H1 (cell line): Measurements from ENCODE around the gene KCNE3. TPM values are rescaled to one million over a fixed set of nuclear protein-coding genes. Genes with fewer than 3 reads are reported as not detected.

Experiments
- CTCF ChIA-PET: fragments of 300-600 bp; sonication (Branson Sonifier 250); formaldehyde crosslinking; loops from one replicate; lab custom pipeline; 2021; ENCODE audit not compliant: partially characterized antibody; lab: Charles Lee
- POLR2A ChIA-PET: fragments of 300-600 bp; sonication (Branson Sonifier 250); formaldehyde crosslinking; loops from one replicate; lab custom pipeline; 2021; ENCODE audit warnings: inconsistent platforms; ENCODE audit not compliant: partially characterized antibody; lab: Charles Lee
- DNase-seq, 2 experiments: peaks; one replicate each; pipeline versions ENCODE4 v3.0.0 to v3.0.0-alpha.2; 2010 to 2022; ENCODE audit warnings: low spot score in 2 of 2, low read depth in 1 of 2, mixed read lengths in 1 of 2
- FAIRE-seq: peaks from 2 replicates; lab custom pipeline; 2011; peaks lifted over from hg19 to GRCh38; lab: Jason Lieb, UNC
- H2AFZ ChIP-seq: 2 replicates; pipeline ENCODE4 v1.8.1; 2012; ENCODE audit warnings: low read length, inconsistent platforms
- H2AK5ac ChIP-seq: 2 replicates; pipeline ENCODE4 v1.6.1; 2013; ENCODE audit warnings: low read depth, low read length
- H2BK120ac ChIP-seq: replicated peaks from 2 replicates; pipeline ENCODE3; 2013; ENCODE audit warnings: low read depth, low read length, inconsistent platforms
- H2BK12ac ChIP-seq: 2 replicates; pipeline ENCODE4 v1.6.1; 2013; ENCODE audit warnings: low read depth, low read length
- H2BK15ac ChIP-seq: 2 replicates; pipeline ENCODE4 v1.6.1; 2013; ENCODE audit warnings: low read length
- H2BK20ac ChIP-seq: 2 replicates; pipeline ENCODE4 v1.6.1; 2013; ENCODE audit warnings: low read length
- H2BK5ac ChIP-seq: 2 replicates; pipeline ENCODE4 v1.6.1; 2013; ENCODE audit warnings: low read depth, low read length
- H3K14ac ChIP-seq: 2 replicates; pipeline ENCODE4 v1.6.1; 2013; ENCODE audit warnings: inconsistent platforms; ENCODE audit not compliant: insufficient read length
- H3K18ac ChIP-seq: 2 replicates; pipeline ENCODE4 v1.6.1; 2013; ENCODE audit warnings: low read length; ENCODE audit errors: extremely low read depth
- H3K23ac ChIP-seq: 2 replicates; pipeline ENCODE4 v1.6.1; 2013; ENCODE audit warnings: inconsistent platforms; ENCODE audit not compliant: insufficient read length
- H3K23me2 ChIP-seq: 2 replicates; pipeline ENCODE4 v1.6.1; 2013; ENCODE audit warnings: low read depth, low read length
- H3K27ac ChIP-seq: 2 replicates; pipeline ENCODE4 v1.6.1; 2011; ENCODE audit warnings: low read depth, low read length, inconsistent platforms
- H3K27me3 ChIP-seq, 4 experiments: replicated peaks in 1 of 4; 1 replicate in 1 of 4; 2 replicates in 3 of 4; pipeline versions ENCODE4 v1.6.1 to v1.8.1; 2011 to 2013; ENCODE audit warnings: low read length in 3 of 4, mild to moderate bottlenecking in 3 of 4, inconsistent platforms in 2 of 4, mixed read lengths in 2 of 4, moderate library complexity in 1 of 4; ENCODE audit not compliant: control insufficient read depth in 3 of 4, insufficient read depth in 3 of 4; ENCODE audit errors: extremely low read depth in 1 of 4
- H3K36me3 ChIP-seq, 4 experiments: 2 replicates each; pipeline versions ENCODE4 v1.6.1 to v1.8.1; 2011 to 2013; ENCODE audit warnings: mild to moderate bottlenecking in 4 of 4, low read length in 3 of 4, moderate library complexity in 2 of 4, control low read depth in 1 of 4, inconsistent platforms in 1 of 4; ENCODE audit not compliant: insufficient read depth in 4 of 4, control insufficient read depth in 2 of 4
- H3K4ac ChIP-seq: replicated peaks from 2 replicates; pipeline ENCODE3; 2013; ENCODE audit warnings: low read length, low read depth, mixed read lengths, inconsistent platforms; ENCODE audit not compliant: insufficient read length
- H3K4me1 ChIP-seq, 4 experiments: replicated peaks in 1 of 4; 1 replicate in 1 of 4; 2 replicates in 3 of 4; pipeline versions ENCODE4 v1.6.1 to v1.8.1; 2011 to 2013; ENCODE audit warnings: low read length in 3 of 4, inconsistent platforms in 2 of 4, mixed read lengths in 1 of 4; ENCODE audit not compliant: insufficient read depth in 4 of 4, control insufficient read depth in 3 of 4
- H3K4me2 ChIP-seq, 2 experiments: 2 replicates each; pipeline versions ENCODE4 v1.6.1 to v1.8.1; 2011 to 2013; ENCODE audit warnings: low read depth in 2 of 2, low read length in 2 of 2, control low read depth in 1 of 2, inconsistent platforms in 1 of 2, mild to moderate bottlenecking in 1 of 2; ENCODE audit not compliant: insufficient read depth in 1 of 2
- H3K4me3 ChIP-seq, 4 experiments: fragments of 200-600, 300-600 bp in 1 of 4; sonication (generic), shearing (Covaris generic), sonication (Bioruptor Twin) in 1 of 4; 2 replicates each; pipeline versions ENCODE4 v1.5.1 to v1.8.1; 2011 to 2016; ENCODE audit warnings: low read length in 4 of 4, low read depth in 3 of 4, control low read depth in 2 of 4, inconsistent platforms in 2 of 4, mild to moderate bottlenecking in 2 of 4, mixed read lengths in 1 of 4, moderate library complexity in 1 of 4; ENCODE audit not compliant: insufficient read depth in 2 of 4; ENCODE audit errors: extremely low read depth in 1 of 4
- H3K56ac ChIP-seq: replicated peaks from 2 replicates; pipeline ENCODE3; 2013; ENCODE audit warnings: low read depth, mild to moderate bottlenecking, mixed read lengths, low read length, inconsistent platforms; ENCODE audit not compliant: insufficient read length
- H3K79me1 ChIP-seq: 2 replicates; pipeline ENCODE4 v1.6.1; 2013; ENCODE audit warnings: low read depth, low read length, control low read depth
- H3K79me2 ChIP-seq, 2 experiments: 2 replicates each; pipeline versions ENCODE4 v1.6.1 to v1.8.1; 2012 to 2013; ENCODE audit warnings: low read length in 2 of 2, mild to moderate bottlenecking in 2 of 2, inconsistent platforms in 1 of 2; ENCODE audit not compliant: insufficient read depth in 2 of 2, control insufficient read depth in 1 of 2
- H3K9ac ChIP-seq, 4 experiments: replicated peaks in 1 of 4; 1 replicate in 1 of 4; 2 replicates in 3 of 4; pipeline versions ENCODE4 v1.6.1 to v1.8.1; 2011 to 2013; ENCODE audit warnings: low read depth in 3 of 4, low read length in 3 of 4, control low read depth in 2 of 4, mild to moderate bottlenecking in 2 of 4, moderate library complexity in 2 of 4, inconsistent platforms in 1 of 4; ENCODE audit errors: extremely low read depth in 1 of 4
- H3K9me3 ChIP-seq, 2 experiments: 2 replicates each; pipeline versions ENCODE4 v1.6.1 to v1.8.1; 2012 to 2013; ENCODE audit warnings: mild to moderate bottlenecking in 2 of 2, moderate library complexity in 2 of 2, control low read depth in 1 of 2, inconsistent platforms in 1 of 2, low read depth in 1 of 2, low read length in 1 of 2, mixed read lengths in 1 of 2; ENCODE audit not compliant: insufficient read depth in 2 of 2
- H4K20me1 ChIP-seq, 2 experiments: replicated peaks in 1 of 2; 2 replicates each; pipeline versions ENCODE3 to v1.8.1; 2011 to 2013; ENCODE audit warnings: inconsistent platforms in 2 of 2, low read length in 2 of 2, mild to moderate bottlenecking in 1 of 2; ENCODE audit not compliant: insufficient read depth in 2 of 2, control insufficient read depth in 1 of 2
- H4K5ac ChIP-seq: 2 replicates; pipeline ENCODE4 v1.6.1; 2013; ENCODE audit warnings: low read length, low read depth, mixed read lengths, inconsistent platforms; ENCODE audit not compliant: insufficient read length
- H4K8ac ChIP-seq: 2 replicates; pipeline ENCODE4 v1.8.0; 2013; ENCODE audit warnings: mild to moderate bottlenecking, moderate library complexity, low read length, inconsistent platforms; ENCODE audit not compliant: insufficient read depth; ENCODE audit errors: extremely low read depth
- H4K91ac ChIP-seq: replicated peaks from 2 replicates; pipeline ENCODE3; 2013; ENCODE audit warnings: low read length, mixed read lengths, inconsistent platforms; ENCODE audit not compliant: insufficient read length
- CHD2 ChIP-seq: IDR thresholded peaks from 2 replicates; pipeline ENCODE4 v1.6.1; 2012; ENCODE audit warnings: low read length, improper control_type of control experiment
- HDAC2 ChIP-seq, 2 experiments: fragments of 300-600 bp in 1 of 2; sonication (generic) in 1 of 2; IDR thresholded peaks; 2 replicates each; pipeline ENCODE4 v1.6.1; 2011 to 2012; ENCODE audit warnings: low read depth in 2 of 2, low read length in 2 of 2, mild to moderate bottlenecking in 2 of 2, moderate library complexity in 2 of 2, borderline replicate concordance in 1 of 2, inconsistent platforms in 1 of 2
- HDAC6 ChIP-seq: IDR thresholded peaks from one replicate; pipeline ENCODE4 v1.7.1; 2012; ENCODE audit warnings: low read depth, mild to moderate bottlenecking, inconsistent platforms, low read length, moderate library complexity
- RAD21 ChIP-seq, 2 experiments: IDR thresholded peaks in 1 of 2; conservative IDR thresholded peaks in 1 of 2; 2 replicates each; pipeline ENCODE4 v1.6.1; 2011; ENCODE audit warnings: low read depth in 2 of 2, low read length in 2 of 2, improper control_type of control experiment in 1 of 2, inconsistent platforms in 1 of 2, mild to moderate bottlenecking in 1 of 2, moderate library complexity in 1 of 2
- ZNF274 ChIP-seq: IDR thresholded peaks from 2 replicates; pipeline ENCODE4 v1.7.0; 2012; ENCODE audit warnings: low read length, borderline replicate concordance; ENCODE audit errors: extremely low read depth
- WGBS, 2 experiments: shearing (Covaris generic) in 1 of 2; methylation state at CpG; one replicate each; pipeline versions ENCODE4 v1.1.6 to v1.1.7; 2013 to 2015; ENCODE audit warnings: low lambda C conversion rate in 2 of 2, mixed read lengths in 2 of 2, inconsistent platforms in 1 of 2, low coverage in 1 of 2, missing lambda C conversion rate in 1 of 2; ENCODE audit not compliant: insufficient replicate concordance in 2 of 2, insufficient coverage in 1 of 2, insufficient read length in 1 of 2; ENCODE audit errors: extremely low coverage in 1 of 2, missing lambda C conversion rate in 1 of 2; 5-methylcytosine and 5-hydroxymethylcytosine counted together
- polyA plus RNA-seq, 7 experiments: library from polyadenylated mRNA; depleted of rRNA in 3 of 7; stranded (reverse) in 5 of 7; unstranded in 2 of 7; fragments of >200 nt in 5 of 7; fragments of 200-250 nt in 2 of 7; gene quantifications; 1 replicate in 5 of 7; 2 replicates in 1 of 7; 4 replicates in 1 of 7; pipeline versions ENCODE4 v1.2.1 to v1.2.3, GENCODE V29; 2011 to 2013; ENCODE audit warnings: missing spikeins in 2 of 7, mixed read lengths in 2 of 7
- total RNA-seq: library from RNA; stranded (reverse); fragmentation: NEBNext Ultra II Directional; extraction: Animal tissue kit (Norgen Biotek cat#: 25700); gene quantifications from 2 replicates; pipeline ENCODE4 v1.2.1, GENCODE V29; 2021
- TF ChIP-seq, protein P1 (sequence below): IDR thresholded peaks from 2 replicates; pipeline ENCODE4 v1.6.1; 2012; ENCODE audit warnings: inconsistent platforms

The KCNE3 gene
- total and polyA plus RNA-seq, 2 of the 8 experiments (the other 6 are each of a cell fraction or from before 2014, with no cell fraction given): 1.9 to 3.5 TPM

DNA sequence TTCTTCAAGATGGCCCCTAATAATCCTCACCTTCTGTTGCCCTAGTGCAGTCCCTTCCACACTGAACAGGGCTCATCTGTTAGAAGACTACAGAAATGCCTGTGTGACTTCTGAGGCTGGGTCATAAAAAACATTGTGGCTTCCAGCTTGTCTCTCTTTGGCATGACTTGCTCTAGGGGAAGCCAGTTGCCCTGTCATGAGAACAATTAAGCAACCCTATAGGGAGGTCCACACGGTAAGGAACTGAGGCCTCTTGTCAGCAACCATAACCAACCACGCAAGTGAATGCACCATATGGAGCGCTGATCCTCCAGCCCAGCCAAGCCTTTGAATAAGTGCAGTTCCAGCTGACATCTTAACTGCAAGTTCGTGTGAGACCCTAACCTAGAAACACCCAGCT, 23.6 kb upstream of the KCNE3 start:
- H3K4me2 ChIP-seq: no peak overlapping the region
- no peak overlapping the region for H3K56ac ChIP-seq
- DNase-seq (no peak), FAIRE-seq (no peak)
- H3K9me3 ChIP-seq: no peaks in the 10 kb centered on the region
- H3K79me2 ChIP-seq: no peaks in the 10 kb centered on the region
- no peak overlapping the region for H3K9ac ChIP-seq
- H3K23ac ChIP-seq: no peak overlapping the region
- no peak overlapping the region for H4K8ac ChIP-seq
- TF ChIP-seq CHD2 (no peak), HDAC2 (IDR thresholded peaks at IDR 0.05; ENCODE audit: borderline replicate concordance in 1 of 2, low read depth in 2 of 2, low read length in 2 of 2) (no peak), ZNF274 (no peak), HDAC6 (no peak), RAD21 (IDR thresholded peaks at IDR 0.05 in 1 of 2, conservative IDR thresholded peaks at IDR 0.05 in 1 of 2; ENCODE audit: low read depth in 2 of 2, low read length in 2 of 2) (no peak)
- TF ChIP-seq, protein P1, sequence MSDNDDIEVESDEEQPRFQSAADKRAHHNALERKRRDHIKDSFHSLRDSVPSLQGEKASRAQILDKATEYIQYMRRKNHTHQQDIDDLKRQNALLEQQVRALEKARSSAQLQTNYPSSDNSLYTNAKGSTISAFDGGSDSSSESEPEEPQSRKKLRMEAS: no peak
- H2BK20ac ChIP-seq: no peak overlapping the region
- no peak overlapping the region for H2AK5ac ChIP-seq
- H3K27ac ChIP-seq: no peak overlapping the region
- H3K27me3 ChIP-seq: no peaks in the 10 kb centered on the region
- H3K14ac ChIP-seq: no peak overlapping the region
- ChIA-PET POLR2A (no interaction called here), CTCF (interaction anchor here (1.0 kb wide), 1 partner anchor 38 kb away, joined by 3 read pairs; no protein-coding TSS in a partner anchor)
- H3K79me1 ChIP-seq: no peaks in the 10 kb centered on the region
- no peak overlapping the region for H4K91ac ChIP-seq
- no peak overlapping the region for H2BK12ac ChIP-seq
- H3K4ac ChIP-seq: no peak overlapping the region
- H3K18ac ChIP-seq: no peak overlapping the region
- no peak overlapping the region for H2BK15ac ChIP-seq
- H3K4me1 ChIP-seq: peaks cover 0 to 7% (median 4%) of the 10 kb centered on the region in 4 experiments; a peak in 4 of 7 replicates
- H2AFZ ChIP-seq: no peak overlapping the region
- H2BK5ac ChIP-seq: no peak overlapping the region
- no peaks in the 10 kb centered on the region for H3K36me3 ChIP-seq
- H3K23me2 ChIP-seq: peaks cover 9% of the 10 kb centered on the region; the same call in 1 of the 2 replicates
- no peak overlapping the region for H2BK120ac ChIP-seq
- no peaks in the 10 kb centered on the region for H4K20me1 ChIP-seq
- 91% methylated on average over 4 of the region's 4 CpGs; no CpG with 5 or more reads in 1 of the 2 experiments for WGBS, 2 experiments
- H3K4me3 ChIP-seq: no peak overlapping the region
- no peak overlapping the region for H4K5ac ChIP-seq
